ENCODE data around the gene HOXA3.

Gene HOXA3

DNA sequence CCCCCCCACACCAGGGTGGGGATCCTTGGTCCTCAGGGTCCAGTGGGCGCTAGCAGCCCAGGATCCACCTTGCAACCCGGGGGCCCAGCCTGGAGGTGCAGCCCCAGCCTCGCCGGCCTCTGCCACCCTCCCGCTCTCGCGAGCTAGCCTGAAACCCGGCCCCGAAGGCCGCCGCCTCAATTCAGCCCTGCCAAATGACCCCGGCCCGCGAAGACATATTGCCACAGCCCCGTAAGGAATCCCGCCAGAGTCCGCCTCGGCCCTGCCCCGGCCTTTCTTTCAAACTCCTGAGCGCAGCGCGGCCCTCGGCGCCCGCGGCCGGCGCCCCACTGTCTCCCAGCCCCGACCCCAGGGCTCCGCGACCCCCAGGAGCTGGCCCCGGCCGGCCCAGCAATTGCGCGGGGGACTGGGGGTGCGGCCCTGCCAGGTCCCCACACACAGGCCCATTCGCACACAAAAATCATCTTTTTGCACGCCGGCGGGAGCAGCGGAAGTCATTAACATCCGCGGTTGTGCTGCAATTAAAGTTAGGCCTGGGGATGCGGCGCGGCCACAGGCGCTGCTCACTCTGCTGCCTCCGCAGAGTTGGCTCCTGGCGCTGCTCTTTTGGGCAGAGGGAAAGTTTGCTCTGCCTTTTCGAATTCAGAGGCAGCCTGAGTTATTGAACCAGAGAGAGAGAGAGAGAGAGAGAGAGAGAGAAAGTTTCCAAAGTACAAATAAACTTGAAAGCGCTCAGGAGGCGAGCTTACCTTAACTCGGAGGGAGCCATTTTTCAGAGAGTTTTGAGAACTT is 12.9 kb downstream of the HOXA3 start:
- no peak for DNase-seq (ENCODE audit: low read depth)
- TF ChIP-seq CTCF (IDR thresholded peaks at IDR 0.05; ENCODE audit: low read depth, low read length) = no peak
- TF ChIP-seq POLR2A (IDR thresholded peaks at IDR 0.05; ENCODE audit: extremely low read depth, insufficient read length) = no peak
- TF ChIP-seq MAX (IDR thresholded peaks at IDR 0.05; ENCODE audit: low read depth, low read length) = no peak
- TF ChIP-seq MYC (IDR thresholded peaks at IDR 0.05; ENCODE audit: low read depth, low read length) = no peak
- no peak overlapping the region for H3K4me3 ChIP-seq (ENCODE audit: low read depth, low read length)

GRCh38 chr7:27138985-27139333 is 13.4 kb downstream of the HOXA3 start:
- no peak for DNase-seq (ENCODE audit: low read depth)
- no peak overlapping the region for H3K4me3 ChIP-seq (ENCODE audit: low read depth, low read length)
- TF ChIP-seq POLR2A (IDR thresholded peaks at IDR 0.05; ENCODE audit: extremely low read depth, insufficient read length) = no peak
- no peak for TF ChIP-seq MAX (IDR thresholded peaks at IDR 0.05; ENCODE audit: low read depth, low read length)
- TF ChIP-seq CTCF (IDR thresholded peaks at IDR 0.05; ENCODE audit: low read depth, low read length) = no peak
- TF ChIP-seq MYC (IDR thresholded peaks at IDR 0.05; ENCODE audit: low read depth, low read length) = no peak

GRCh38 chr7:27138472-27138871 is 13.9 kb downstream of the HOXA3 start:
- no peak for TF ChIP-seq CTCF (IDR thresholded peaks at IDR 0.05; ENCODE audit: low read depth, low read length)
- DNase-seq (ENCODE audit: low read depth) = no peak
- no peak overlapping the region for H3K4me3 ChIP-seq (ENCODE audit: low read depth, low read length)

DNA sequence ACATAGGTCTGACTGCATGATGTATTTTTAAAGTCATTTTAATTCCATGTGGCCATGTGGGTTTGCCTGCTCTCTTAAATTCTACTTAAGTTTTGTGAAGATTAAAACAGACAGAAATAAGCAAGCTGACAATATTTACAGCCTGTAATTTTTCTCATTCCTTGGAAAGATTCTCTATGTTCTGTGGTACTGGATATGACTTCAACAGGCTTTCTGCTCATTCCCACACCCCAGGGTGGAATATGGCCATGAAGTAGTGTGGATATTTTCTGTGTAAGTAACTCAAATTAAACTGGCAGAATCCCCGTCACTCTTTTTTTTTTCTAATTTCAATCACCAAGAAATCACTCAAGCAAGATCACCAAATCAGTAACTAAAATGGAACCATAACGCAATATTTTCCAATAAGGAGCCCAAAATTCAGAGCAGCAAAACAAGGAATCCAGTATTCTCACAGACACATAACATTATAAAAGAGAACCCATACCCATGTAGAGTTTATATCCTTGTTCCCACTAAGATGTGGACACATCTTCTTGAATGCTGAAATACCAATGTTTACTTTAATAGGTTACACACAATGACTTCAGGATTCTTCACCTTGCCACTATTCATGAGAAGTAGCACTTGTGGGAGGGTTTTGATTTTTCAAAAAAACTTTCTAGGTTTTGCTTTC is 14.6 kb downstream of the HOXA3 start:
- peak overlapping the region; percentile 8 for H3K4me3 ChIP-seq (ENCODE audit: low read depth, low read length)
- TF ChIP-seq MYC (IDR thresholded peaks at IDR 0.05; ENCODE audit: low read depth, low read length) (no peak), CTCF (IDR thresholded peaks at IDR 0.05; ENCODE audit: low read depth, low read length) (no peak), POLR2A (IDR thresholded peaks at IDR 0.05; ENCODE audit: extremely low read depth, insufficient read length) (no peak), MAX (IDR thresholded peaks at IDR 0.05; ENCODE audit: low read depth, low read length) (no peak)
- DNase-seq (ENCODE audit: low read depth) = no peak

GRCh38 chr7:27134392-27134791 is 18.0 kb downstream of the HOXA3 start:
- TF ChIP-seq MYC (IDR thresholded peaks at IDR 0.05; ENCODE audit: low read depth, low read length) (peak; percentile 44), MAX (IDR thresholded peaks at IDR 0.05; ENCODE audit: low read depth, low read length) (peak; percentile 61), CTCF (IDR thresholded peaks at IDR 0.05; ENCODE audit: low read depth, low read length) (no peak), POLR2A (IDR thresholded peaks at IDR 0.05; ENCODE audit: extremely low read depth, insufficient read length) (no peak)
- DNase-seq (ENCODE audit: low read depth) = peak; percentile 81

More at GRCh38 chr7:27134392-27134791, 18.0 kb downstream of the HOXA3 start:
- no peak overlapping the region for H3K4me3 ChIP-seq (ENCODE audit: low read depth, low read length)

All from NB4 (cell line).